GM18507 (cell line): Measurements from ENCODE around the gene GRM5.
A peak's percentile ranks its signal among the peaks of the same experiment; 100 is the strongest.
"Not testable (repeated sequence)": the region's sequence is repeated elsewhere in the genome, so short reads cannot be mapped to it uniquely, and the experiment has no call there.

Source experiments
- DNase-seq: peaks from one replicate; pipeline ENCODE4 v3.0.0; 2011; ENCODE audit warnings: low read depth; ENCODE audit not compliant: insufficient read length; ENCODE audit errors: extremely low spot score
- FAIRE-seq: peaks from 2 replicates; lab custom pipeline; 2011; peaks lifted over from hg19 to GRCh38; lab: Jason Lieb, UNC

Gene GRM5

DNA sequence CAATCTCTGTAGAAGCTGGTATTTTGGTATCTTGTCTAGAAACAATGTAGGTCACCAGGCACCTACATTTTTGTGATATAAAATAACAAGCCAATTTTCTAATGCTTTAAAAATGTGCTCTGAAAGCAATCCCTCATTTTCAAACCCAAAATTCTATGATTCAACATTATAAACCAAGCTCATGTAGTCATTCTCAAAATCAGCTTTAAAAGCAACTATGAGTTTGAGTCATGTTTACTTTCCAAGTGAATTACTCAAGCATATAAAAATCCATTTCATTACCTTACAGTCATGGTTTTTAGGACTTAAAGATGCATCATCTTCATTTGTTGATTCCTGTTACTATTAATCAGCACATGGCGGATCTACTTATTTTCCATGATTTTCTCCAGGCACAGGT, 216.4 kb downstream of the GRM5 start:
- no peak for FAIRE-seq
- no peak for DNase-seq

DNA sequence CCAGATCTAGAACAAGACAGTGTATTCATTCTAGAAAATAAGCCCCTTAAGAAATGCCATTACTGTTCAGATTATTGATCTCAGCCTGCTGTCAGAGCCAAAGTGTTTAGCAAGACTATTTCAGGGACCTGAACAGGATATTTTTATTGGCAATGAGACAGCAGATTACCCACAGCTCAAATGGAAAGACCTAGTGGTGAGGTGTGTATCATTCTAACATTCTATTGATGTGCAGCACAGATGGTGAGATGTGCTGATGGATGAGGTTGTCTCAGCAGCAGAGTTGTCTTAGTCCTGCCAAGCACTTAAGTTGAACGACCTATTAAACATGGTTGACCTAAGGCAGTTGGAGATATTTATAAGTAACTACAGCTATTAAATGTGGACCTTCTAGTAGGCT, 219.5 kb downstream of the GRM5 start:
- not testable (repeated sequence) for DNase-seq, FAIRE-seq

DNA sequence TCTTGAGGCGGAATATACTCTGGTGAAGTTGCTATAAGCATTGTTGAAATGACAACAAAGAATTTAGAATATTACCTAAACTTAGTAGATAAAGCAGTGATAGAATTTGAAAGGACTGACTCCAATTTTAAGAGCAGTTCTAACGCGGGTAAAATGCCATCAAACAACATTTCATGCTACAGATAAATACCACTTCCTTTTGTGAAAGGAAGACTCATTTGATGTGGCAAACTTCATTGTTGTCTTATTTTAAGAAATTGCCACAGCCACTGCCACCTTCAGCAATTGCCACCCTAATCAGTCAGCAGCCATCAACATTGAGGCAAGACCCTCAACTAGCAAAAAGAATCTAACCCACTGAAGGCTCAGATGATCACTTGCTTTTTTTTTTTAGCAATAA, 220.8 kb downstream of the GRM5 start:
- not testable (repeated sequence) for DNase-seq, FAIRE-seq

DNA sequence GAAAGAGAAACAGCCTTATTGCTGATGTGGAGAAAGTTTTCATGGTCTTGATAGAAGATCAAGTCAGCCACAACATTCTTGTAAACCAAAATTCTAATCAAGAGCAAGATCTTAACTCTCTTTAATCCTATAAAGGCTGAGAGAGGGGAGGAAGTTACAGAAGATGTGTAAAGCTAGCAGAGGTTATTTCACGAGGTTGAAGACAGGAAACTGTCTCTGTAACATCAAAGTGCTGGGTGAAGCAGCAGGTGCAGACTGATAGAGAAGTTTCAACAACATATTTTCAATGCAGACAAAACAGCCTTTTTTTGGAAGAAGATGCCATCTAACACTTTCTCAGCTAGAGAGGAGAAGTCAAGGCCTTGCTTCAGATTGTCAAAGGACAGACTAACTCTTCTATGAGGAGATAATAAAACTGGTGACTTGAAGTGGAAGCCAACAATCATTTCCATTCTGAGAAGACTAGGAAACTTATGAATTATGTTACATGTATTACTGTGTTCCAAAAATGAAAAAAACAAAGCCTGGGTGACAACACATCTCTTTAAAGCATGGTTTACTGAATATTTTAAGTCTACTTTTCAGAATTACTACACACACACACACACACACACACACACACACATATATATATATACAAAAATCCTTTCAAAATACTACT, 221.9 kb downstream of the GRM5 start:
- not testable (repeated sequence) for FAIRE-seq, DNase-seq

DNA sequence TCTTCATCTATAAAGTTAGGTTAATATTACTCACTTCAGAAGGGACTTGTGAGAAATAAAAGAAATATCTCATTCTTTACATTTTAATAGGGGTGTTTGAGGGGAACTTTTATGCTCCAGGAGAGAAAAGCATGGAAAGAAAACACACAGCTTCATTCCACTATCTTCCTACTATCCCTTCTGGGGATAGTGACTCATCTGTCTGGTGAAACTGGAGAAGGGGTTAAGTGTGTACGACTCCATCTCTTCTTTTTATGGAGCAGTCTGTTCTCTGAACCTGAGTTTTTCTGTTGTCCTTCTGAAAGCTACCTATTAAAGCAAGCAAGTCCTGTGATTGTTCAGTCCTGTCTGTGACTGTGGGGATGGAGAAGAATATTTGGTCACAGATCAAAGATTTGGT, 227.6 kb downstream of the GRM5 start:
- DNase-seq, FAIRE-seq: not testable (repeated sequence)

DNA sequence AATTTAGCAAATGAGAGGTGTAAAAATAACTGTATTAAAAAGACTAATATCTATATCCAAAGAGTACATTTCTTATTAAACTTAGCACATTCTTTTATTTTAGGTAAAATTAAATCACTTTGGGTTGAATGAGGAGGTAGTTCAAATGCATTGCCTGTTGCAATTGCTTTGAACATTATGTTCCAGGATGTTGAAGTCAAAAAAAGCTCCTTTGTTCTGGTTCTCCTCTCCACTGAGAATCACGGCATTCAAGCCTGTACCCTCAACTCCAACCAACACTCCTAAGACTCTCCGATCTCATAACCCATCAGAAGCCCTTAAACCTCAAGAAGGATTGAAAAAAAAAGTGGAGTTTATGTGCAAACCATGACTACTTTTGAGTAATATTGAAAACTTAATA, 230.1 kb downstream of the GRM5 start:
- DNase-seq, result not testable (repeated sequence)

DNA sequence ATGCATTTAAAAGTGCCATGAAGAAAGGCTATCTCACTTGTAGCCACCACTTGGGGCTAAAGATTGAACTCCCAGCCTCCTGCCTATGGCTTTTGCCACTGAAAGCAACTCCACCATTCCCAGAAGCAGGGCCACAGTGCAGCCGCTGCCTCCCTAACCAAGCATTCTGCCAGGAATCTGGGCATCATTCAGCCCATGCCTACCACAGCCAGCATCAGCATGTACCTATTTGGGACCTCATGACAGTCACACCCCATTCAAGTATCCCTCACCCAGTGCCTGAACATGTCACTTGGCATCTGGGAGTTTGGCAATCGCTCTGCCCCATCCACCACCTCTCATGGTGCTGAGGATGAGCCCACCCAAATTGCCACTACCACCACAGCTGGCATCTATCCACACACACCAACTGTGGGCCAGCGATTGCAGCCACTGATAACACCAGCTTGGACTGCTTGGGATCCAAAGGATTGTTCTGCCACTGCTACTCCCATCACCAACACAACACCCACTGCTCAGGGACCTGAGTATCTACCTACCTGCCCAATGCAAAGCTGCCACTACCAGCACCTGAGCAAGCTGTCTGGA, 234.4 kb downstream of the GRM5 start:
- FAIRE-seq (no peak), DNase-seq (no peak)

More for the DNA sequence above, 230.1 kb downstream of the GRM5 start:
- not testable (repeated sequence) for FAIRE-seq

DNA sequence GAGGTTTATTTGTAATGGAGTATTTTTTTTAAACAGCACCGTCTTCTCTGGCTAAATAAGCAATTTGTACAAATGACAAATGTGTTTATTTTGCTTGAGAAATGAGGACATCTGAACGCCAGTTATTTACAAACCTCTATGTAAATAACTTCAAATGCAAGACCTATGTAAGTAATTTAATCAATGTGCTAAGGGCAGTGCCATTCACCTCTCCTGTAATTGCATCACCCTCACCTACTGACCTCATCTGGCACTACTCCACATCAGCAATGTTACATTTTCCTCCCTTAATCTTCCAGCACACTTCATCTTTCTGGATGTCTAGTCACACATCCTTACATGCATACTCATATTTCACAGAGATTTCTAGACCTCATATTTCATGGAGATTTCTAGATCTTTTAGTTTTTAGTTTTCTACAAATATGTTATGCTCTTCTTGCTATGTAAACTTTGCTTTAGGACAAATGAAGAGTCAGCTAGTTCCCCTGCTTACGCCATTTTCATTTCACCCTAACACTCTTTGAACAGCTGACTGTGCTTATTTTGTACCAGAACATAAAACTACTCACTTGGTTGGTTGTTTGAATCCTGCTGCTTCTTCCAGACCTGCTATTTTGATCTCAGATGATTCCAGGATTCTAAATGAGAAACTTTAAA, 238.6 kb downstream of the GRM5 start:
- FAIRE-seq (no peak), DNase-seq (no peak)

DNA sequence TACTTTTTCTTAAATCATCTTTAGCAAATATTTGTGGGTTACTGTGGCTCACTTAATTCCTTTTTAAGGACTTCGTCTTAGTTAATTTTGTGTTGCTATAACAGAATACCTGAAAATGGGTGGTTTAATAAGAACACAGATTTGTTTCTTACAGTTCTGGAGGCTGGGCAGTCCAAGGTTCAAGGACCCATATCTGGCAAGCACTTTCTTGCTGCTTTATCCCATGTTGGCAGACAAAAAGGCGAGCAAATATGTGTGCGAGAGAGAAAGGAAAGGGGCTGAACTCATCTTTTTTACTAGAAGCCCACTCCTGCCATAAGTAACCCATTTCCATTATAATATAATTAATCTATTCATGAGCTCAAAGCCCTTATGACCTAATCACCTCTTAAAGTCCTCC, 246.2 kb downstream of the GRM5 start:
- FAIRE-seq (no peak), DNase-seq (no peak)

DNA sequence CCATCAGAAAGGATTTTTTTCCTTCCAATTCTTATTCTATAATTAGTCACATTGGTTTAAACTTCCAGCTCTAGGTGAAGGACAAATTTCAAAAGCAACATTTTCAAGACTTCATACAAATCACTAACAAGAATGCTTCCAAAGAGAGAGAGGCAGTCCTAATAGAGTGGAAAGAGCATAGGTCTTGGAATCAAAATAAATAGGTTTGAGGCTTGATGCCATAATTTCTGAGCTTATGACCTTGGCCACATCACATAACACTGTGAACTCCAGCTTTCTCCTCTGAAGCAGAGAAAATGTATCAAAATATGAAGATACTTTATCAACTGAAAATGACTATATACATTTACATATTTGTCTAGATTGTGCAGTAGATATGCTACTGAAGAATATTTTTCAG, 246.8 kb downstream of the GRM5 start:
- DNase-seq, result no peak
- no peak for FAIRE-seq

DNA sequence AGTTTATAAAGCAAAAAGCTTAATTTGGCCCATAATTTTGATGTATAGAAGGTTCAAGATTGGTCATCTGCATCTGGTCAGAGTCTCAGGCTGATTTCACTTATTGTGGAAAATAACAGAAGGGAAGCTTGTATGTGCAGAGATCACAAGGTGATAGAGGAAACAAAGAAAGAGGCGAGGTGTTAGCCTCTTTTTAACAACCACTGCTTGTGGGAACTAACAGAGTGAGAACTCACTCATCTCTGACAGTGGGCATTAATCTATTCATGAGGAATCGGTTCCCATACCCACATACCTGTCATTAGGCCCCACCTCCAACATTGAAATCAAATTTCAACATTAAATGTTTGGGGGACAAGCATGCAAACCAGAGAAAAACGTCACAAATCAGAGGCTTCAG, 250.3 kb downstream of the GRM5 start:
- no peak for DNase-seq
- no peak for FAIRE-seq

DNA sequence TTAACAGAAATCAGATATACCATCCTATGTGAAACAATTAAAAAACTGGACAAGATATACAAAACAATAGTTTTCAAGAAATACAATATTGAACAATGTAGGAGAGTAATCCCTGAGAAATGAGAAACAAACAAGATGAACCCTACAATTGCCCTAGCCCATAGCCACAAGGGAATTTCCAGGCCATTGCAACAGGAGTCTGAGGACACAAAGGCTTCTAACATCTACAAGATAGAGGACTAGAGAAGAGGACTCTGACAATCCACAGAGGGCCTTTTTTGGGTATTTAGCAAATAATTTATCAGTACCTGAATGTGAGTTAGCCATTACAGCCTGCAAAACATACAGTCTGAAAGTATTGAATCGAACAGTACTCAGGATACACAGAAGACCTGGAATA, 251.7 kb downstream of the GRM5 start:
- DNase-seq (no peak), FAIRE-seq (no peak)

DNA sequence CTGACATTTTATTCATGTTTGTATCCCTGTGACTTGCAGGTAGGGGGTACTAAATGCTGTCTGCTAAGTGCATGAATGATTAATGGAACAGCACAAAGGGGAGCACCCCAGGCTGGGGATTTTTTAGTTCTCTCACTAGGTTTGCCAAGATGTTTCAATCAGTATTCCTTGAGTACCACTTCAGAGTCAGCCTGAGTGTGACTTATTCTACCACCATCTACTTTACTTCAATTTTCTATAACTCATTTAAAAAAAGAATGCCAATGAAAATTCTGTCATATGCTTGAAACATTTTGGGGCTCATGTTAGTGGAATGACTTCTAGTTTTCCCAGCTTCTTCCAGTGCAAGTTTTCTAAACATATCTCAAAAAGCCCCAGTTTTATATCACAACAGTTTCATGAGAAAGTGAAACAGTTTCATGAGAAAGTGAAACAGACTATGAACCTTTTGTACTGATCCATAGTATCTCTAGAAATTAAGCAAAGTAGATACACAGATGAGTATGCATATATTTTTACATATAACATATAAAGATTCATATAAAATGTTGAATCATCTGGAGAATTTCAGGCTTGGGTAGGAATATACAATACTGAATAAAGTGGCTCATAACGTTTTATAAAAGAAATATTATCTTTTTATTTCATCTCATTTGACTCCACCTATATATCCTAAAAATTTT, 252.4 kb downstream of the GRM5 start:
- no peak for DNase-seq

DNA sequence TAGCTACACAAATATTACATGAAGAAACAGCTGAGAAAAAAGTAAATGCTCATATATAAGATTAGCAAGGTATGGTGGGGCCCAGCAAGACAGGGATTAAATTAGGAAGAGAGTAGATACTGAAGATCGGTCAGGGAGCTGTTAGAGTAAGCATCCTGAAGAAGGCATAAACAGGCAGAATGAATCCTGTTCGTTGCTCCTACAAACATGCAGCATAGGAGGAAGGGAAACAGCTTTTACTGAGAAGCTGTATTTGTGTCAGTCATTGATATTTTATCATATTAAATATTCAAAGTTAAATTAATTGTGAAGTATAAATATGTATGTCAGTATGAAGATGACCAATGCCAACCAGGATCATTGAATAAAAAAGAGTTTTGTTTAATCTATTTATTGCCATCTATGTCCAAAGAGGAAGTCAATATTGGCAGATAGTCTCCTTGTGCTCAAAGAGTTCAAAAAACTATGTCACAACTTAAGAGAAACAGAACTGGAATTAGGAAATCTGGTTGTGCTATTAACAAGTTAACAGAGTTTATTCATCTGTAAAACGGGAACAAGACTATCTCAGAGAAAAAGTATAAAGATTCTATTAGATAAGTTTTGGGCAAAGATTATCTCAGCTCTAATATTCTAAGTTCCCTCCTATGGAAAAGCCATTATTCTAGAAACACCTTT, 255.2 kb downstream of the GRM5 start:
- FAIRE-seq (no peak), DNase-seq (no peak)

More for the DNA sequence above, 252.4 kb downstream of the GRM5 start:
- peak; percentile 74 for FAIRE-seq

DNA sequence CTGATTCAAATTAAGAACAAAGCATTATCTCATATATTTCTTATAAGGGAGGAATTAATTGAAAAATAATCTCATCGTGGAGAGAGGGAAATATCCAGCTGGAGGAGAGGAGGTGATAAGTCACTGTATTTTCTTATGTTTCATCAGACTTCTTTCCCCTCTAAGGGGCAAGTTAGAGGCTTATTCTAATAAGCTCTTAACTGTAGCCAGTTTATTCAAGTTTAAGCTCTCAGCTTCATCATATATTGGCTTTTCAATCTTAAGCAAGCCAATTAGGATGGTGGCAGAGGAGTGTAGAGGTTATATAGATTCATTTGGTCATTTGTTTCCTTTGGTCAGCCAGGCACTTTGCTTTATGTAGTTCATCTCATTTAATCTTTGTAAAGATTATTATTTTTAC, 256.7 kb downstream of the GRM5 start:
- FAIRE-seq (no peak), DNase-seq (no peak)

DNA sequence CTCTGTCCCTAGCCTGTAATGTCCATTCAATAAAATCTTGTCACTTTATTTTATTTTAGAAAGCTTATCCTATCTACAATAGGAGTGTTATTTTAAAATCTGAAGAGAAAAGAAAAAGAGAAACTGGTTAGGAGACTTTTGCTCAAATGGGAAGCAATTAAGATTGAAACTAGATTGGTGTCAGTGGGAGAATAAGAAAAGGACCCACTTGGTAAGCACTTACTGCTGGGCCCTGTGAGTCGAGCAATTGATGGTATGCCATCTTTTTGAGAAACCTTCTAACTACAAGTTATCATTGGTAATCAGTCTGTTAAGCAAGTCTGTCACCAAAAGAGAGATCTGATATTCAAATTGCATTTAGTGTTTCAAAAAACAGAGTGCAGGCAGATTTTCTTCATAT, 258.4 kb downstream of the GRM5 start:
- FAIRE-seq, result no peak
- DNase-seq, result no peak

DNA sequence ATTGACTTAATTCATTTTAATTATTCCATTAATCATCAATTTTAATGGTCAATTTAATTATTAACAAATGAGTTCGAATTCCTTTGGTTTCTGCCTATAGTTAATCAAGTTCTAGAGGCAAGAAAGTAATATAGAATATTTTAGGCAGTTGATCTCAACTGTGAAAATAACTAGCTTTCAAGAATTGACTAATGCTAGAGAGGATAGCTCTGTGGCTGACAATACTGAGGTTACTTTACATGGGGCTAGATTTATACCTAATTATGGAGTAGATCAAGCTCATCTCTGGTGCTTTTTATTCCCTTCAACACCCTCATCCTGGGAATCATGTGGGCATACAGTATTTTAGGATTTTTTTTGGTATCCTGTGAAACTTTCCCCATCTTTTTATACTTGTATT, 259.4 kb downstream of the GRM5 start:
- FAIRE-seq (no peak), DNase-seq (no peak)

DNA sequence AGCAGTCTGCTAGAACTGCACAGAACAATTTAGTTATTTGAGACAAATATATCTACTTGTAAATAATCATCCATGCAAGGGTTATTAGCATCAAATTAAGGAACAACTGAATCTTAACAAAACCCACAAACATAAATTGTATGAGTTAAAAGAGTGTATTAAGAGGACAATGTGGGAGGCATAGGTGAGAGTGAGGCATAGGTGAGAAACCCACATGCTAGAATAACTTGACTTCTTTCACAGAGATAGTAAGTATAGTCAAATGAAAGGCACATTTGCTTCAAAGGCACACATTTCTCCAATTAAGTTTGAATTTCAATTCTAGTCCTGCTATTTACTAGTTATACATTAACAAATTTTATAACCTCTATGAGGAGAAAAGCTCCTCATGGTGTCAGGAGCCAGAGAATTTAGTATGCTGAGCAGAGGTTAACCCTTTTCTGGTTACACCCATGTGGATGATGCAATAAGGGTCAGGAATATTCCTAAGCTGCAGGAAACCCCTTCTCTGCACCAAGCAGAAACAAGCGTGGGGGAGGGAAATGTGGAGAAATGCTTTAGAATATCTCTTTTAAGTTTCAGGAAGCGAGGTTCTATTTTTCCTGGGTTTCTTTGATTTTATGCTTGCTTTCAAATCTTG, 264.2 kb downstream of the GRM5 start:
- no peak for FAIRE-seq
- DNase-seq, result no peak

DNA sequence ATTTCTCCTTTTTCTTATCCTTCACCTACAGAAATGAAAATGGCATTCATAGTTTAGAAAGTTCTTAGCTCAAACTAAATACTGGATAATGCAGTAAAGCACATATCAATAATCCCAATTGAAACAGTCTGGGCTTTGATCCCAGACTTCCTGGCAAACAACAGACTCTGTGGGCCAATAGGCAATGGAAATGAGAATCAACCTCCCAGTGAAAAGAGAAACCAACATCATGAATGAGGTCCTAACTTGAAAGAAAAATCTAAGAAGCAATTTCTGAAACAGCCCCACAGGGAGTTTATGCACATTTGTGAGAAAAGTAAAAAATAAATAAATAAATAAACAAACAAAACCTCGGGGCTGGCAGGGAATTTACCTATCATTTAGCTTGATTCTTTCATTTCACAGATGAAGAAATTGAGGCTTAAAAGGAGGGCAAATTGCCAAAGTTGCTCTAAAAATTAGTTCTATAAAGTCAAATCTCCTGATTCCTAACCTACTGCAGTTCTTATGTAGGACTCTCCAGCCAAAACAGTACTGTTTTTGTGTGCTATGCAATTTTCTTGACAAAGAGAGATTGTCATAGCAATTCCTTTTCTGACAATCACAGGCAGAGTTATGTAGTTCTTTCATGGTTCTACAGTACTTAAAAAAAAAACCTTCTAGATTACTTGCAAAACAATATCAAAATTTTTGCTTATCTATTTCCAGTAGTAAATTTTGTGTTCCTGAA, 265.8 kb downstream of the GRM5 start:
- FAIRE-seq (no peak), DNase-seq (no peak)
